Neuronal stem cell (in vitro differentiated cells): ENCODE data around the gene KMT2A.

Experiments used
- DNase-seq: peaks from one replicate; pipeline ENCODE4 v3.0.0-alpha.2; 2013; ENCODE audit warnings: low spot score
- H2AFZ ChIP-seq: one replicate; pipeline ENCODE4 v1.6.1; 2013; ENCODE audit warnings: mild to moderate bottlenecking, low read length, inconsistent platforms
- H2AK5ac ChIP-seq: 2 replicates; pipeline ENCODE4 v1.6.1; 2013; ENCODE audit warnings: low read depth, mild to moderate bottlenecking, inconsistent platforms, low read length, moderate library complexity, mixed read lengths
- H2BK120ac ChIP-seq: 2 replicates; pipeline ENCODE4 v1.6.1; 2013; ENCODE audit warnings: low read depth, mild to moderate bottlenecking, inconsistent platforms, low read length, moderate library complexity, mixed read lengths
- H2BK12ac ChIP-seq: one replicate; pipeline ENCODE4 v1.6.1; 2013; ENCODE audit warnings: low read length, inconsistent platforms
- H2BK15ac ChIP-seq: 2 replicates; pipeline ENCODE4 v1.6.1; 2013; ENCODE audit warnings: mild to moderate bottlenecking, low read length, inconsistent platforms, mixed read lengths
- H2BK5ac ChIP-seq: one replicate; pipeline ENCODE4 v1.6.1; 2013; ENCODE audit warnings: inconsistent platforms, mild to moderate bottlenecking, low read length, moderate library complexity
- H3K14ac ChIP-seq: one replicate; pipeline ENCODE4 v1.6.1; 2013; ENCODE audit warnings: low read length, inconsistent platforms
- H3K18ac ChIP-seq: 2 replicates; pipeline ENCODE4 v1.6.1; 2013; ENCODE audit warnings: low read length, inconsistent platforms
- H3K23ac ChIP-seq: 2 replicates; pipeline ENCODE4 v1.6.1; 2013; ENCODE audit warnings: low read depth, mild to moderate bottlenecking, mixed read lengths, low read length, inconsistent platforms; ENCODE audit not compliant: poor library complexity
- H3K27ac ChIP-seq: replicated peaks from 3 replicates; pipeline ENCODE4 v1.5.1; 2013; ENCODE audit warnings: low read length, inconsistent platforms
- H3K27me3 ChIP-seq, 3 experiments: 2 replicates each; pipeline ENCODE4 v1.6.1; 2013; ENCODE audit warnings: low read length in 3 of 3, mild to moderate bottlenecking in 2 of 3, inconsistent platforms in 1 of 3, low read depth in 1 of 3, mixed read lengths in 1 of 3, moderate library complexity in 1 of 3; ENCODE audit not compliant: control insufficient read depth in 3 of 3, insufficient read depth in 3 of 3
- H3K36me3 ChIP-seq, 2 donors: replicated peaks in 1 of 2; 2 replicates each; pipeline ENCODE4 v1.6.1; 2013; ENCODE audit warnings: low read length in 2 of 2; ENCODE audit not compliant: control insufficient read depth in 2 of 2, insufficient read depth in 2 of 2
- H3K4ac ChIP-seq: 2 replicates; pipeline ENCODE4 v1.6.1; 2013; ENCODE audit warnings: inconsistent platforms, mild to moderate bottlenecking, low read length, moderate library complexity
- H3K4me1 ChIP-seq, 2 donors: 1 replicate in 1 of 2; 2 replicates in 1 of 2; pipeline ENCODE4 v1.6.1; 2013; ENCODE audit warnings: low read length in 2 of 2, low read depth in 1 of 2; ENCODE audit not compliant: control insufficient read depth in 2 of 2, insufficient read depth in 1 of 2
- H3K4me2 ChIP-seq: one replicate; pipeline ENCODE4 v1.6.1; 2013; ENCODE audit warnings: mild to moderate bottlenecking, low read length, inconsistent platforms; ENCODE audit not compliant: insufficient read depth, poor library complexity, severe bottlenecking
- H3K4me3 ChIP-seq, 2 donors: 2 replicates each; pipeline ENCODE4 v1.5.1; 2013; ENCODE audit warnings: low read length in 2 of 2, mild to moderate bottlenecking in 2 of 2, inconsistent platforms in 1 of 2, moderate library complexity in 1 of 2
- H3K79me1 ChIP-seq: one replicate; pipeline ENCODE4 v1.6.1; 2013; ENCODE audit warnings: low read depth, mild to moderate bottlenecking, inconsistent platforms, low read length, moderate library complexity
- H3K9ac ChIP-seq: one replicate; pipeline ENCODE4 v1.6.1; 2013; ENCODE audit warnings: mild to moderate bottlenecking, low read depth, low read length, inconsistent platforms; ENCODE audit not compliant: poor library complexity
- H3K9me3 ChIP-seq, 2 donors: replicated peaks in 1 of 2; 2 replicates each; pipeline versions ENCODE3 to v1.6.1; 2013; ENCODE audit warnings: low read length in 2 of 2, mild to moderate bottlenecking in 2 of 2, inconsistent platforms in 1 of 2, low read depth in 1 of 2, mixed read lengths in 1 of 2, moderate library complexity in 1 of 2; ENCODE audit not compliant: control insufficient read depth in 2 of 2, insufficient read depth in 1 of 2
- H4K8ac ChIP-seq: one replicate; pipeline ENCODE4 v1.6.1; 2013; ENCODE audit warnings: low read depth, mild to moderate bottlenecking, inconsistent platforms, low read length, moderate library complexity
- H4K91ac ChIP-seq: one replicate; pipeline ENCODE4 v1.6.1; 2013; ENCODE audit warnings: low read length, low read depth, mild to moderate bottlenecking, inconsistent platforms; ENCODE audit not compliant: poor library complexity
- WGBS, 2 donors: extraction: QIAGEN DNeasy Blood & Tissue Kit; methylation state at CpG; one replicate each; pipeline ENCODE4 v1.1.7; 2013; ENCODE audit warnings: missing lambda C conversion rate in 2 of 2, mixed read lengths in 1 of 2; ENCODE audit not compliant: insufficient read length in 2 of 2, insufficient replicate concordance in 1 of 2; ENCODE audit errors: extremely low coverage in 2 of 2; 5-methylcytosine and 5-hydroxymethylcytosine counted together

The KMT2A gene

DNA sequence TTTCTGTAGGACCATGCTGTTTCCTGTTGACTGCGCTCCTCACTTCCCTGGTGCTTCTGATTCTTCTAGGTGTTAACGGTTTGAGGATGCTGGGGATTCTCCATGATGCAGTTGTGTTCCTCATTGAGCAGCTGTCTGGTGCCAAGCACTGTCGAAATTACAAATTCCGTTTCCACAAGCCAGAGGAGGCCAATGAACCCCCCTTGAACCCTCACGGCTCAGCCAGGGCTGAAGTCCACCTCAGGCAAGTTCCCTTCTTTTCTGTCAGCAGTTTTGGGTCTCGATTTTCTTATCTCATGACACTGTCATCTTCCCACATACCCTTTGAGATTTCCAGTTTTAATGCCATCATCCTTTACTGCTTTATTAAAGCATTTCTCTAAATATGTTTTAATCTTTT lies 83.3 kb downstream of the KMT2A start:
- no peak overlapping the region for H3K27ac ChIP-seq
- H3K4ac ChIP-seq, result no peak overlapping the region
- no peak overlapping the region for H3K4me3 ChIP-seq
- no peak overlapping the region for H3K18ac ChIP-seq
- H3K36me3 ChIP-seq, result peaks cover 63 to 91% of the 10 kb centered on the region in 2 donors
- H3K27me3 ChIP-seq, result no peaks in the 10 kb centered on the region
- no peaks in the 10 kb centered on the region for H3K79me1 ChIP-seq
- DNase-seq, result no peak
- H2BK15ac ChIP-seq, result no peak overlapping the region
- no peak overlapping the region for H2BK5ac ChIP-seq
- H2AK5ac ChIP-seq, result no peak overlapping the region
- no peak overlapping the region for H2AFZ ChIP-seq
- H4K8ac ChIP-seq, result no peak overlapping the region
- no peak overlapping the region for H3K14ac ChIP-seq
- H2BK120ac ChIP-seq, result no peak overlapping the region
- H3K9me3 ChIP-seq, result peaks cover 0 to 1% of the 10 kb centered on the region in 2 donors
- no peak overlapping the region for H3K23ac ChIP-seq
- no peaks in the 10 kb centered on the region for H3K4me1 ChIP-seq
- no peak overlapping the region for H2BK12ac ChIP-seq
- H3K4me2 ChIP-seq, result no peak overlapping the region
- no peak overlapping the region for H4K91ac ChIP-seq
- H3K9ac ChIP-seq, result no peak overlapping the region
- WGBS, 2 donors, result no CpG with 5 or more reads among the region's 6 CpGs

DNA sequence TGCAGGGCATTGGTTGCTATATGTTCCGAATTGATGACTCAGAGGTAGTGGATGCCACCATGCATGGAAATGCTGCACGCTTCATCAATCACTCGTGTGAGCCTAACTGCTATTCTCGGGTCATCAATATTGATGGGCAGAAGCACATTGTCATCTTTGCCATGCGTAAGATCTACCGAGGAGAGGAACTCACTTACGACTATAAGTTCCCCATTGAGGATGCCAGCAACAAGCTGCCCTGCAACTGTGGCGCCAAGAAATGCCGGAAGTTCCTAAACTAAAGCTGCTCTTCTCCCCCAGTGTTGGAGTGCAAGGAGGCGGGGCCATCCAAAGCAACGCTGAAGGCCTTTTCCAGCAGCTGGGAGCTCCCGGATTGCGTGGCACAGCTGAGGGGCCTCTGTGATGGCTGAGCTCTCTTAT lies 85.6 kb downstream of the KMT2A start:
- Histone ChIP-seq H3K4ac (no peak overlapping the region), H3K14ac (no peak overlapping the region), H3K9ac (no peak overlapping the region), H4K8ac (no peak overlapping the region), H3K18ac (no peak overlapping the region), H3K27me3 (no peaks in the 10 kb centered on the region), H2BK5ac (no peak overlapping the region), H3K4me2 (no peak overlapping the region), H3K9me3 (peaks cover 0 to 1% of the 10 kb centered on the region in 2 donors), H3K23ac (no peak overlapping the region), H3K27ac (no peak overlapping the region), H3K4me3 (no peak overlapping the region), H3K4me1 (no peaks in the 10 kb centered on the region), H2BK12ac (no peak overlapping the region), H2BK120ac (no peak overlapping the region), H4K91ac (no peak overlapping the region), H3K79me1 (no peaks in the 10 kb centered on the region), H3K36me3 (peaks cover 54 to 91% of the 10 kb centered on the region in 2 donors), H2AFZ (no peak overlapping the region), H2AK5ac (no peak overlapping the region), H2BK15ac (no peak overlapping the region)
- DNase-seq, result no peak
- no CpG with 5 or more reads among the region's 13 CpGs for WGBS, 2 donors

DNA sequence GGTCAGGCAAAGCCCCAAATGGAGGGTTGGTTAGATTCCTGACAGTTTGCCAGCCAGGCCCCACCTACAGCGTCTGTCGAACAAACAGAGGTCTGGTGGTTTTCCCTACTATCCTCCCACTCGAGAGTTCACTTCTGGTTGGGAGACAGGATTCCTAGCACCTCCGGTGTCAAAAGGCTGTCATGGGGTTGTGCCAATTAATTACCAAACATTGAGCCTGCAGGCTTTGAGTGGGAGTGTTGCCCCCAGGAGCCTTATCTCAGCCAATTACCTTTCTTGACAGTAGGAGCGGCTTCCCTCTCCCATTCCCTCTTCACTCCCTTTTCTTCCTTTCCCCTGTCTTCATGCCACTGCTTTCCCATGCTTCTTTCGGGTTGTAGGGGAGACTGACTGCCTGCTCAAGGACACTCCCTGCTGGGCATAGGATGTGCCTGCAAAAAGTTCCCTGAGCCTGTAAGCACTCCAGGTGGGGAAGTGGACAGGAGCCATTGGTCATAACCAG lies 86.3 kb downstream of the KMT2A start:
- no peak overlapping the region for H3K9ac ChIP-seq
- H3K4me1 ChIP-seq, result no peaks in the 10 kb centered on the region
- DNase-seq, result no peak
- peaks cover 0 to 1% of the 10 kb centered on the region in 2 donors for H3K9me3 ChIP-seq
- H3K27me3 ChIP-seq, result no peaks in the 10 kb centered on the region
- H2BK5ac ChIP-seq, result no peak overlapping the region
- peaks cover 51 to 93% of the 10 kb centered on the region in 2 donors for H3K36me3 ChIP-seq
- H2AK5ac ChIP-seq, result no peak overlapping the region
- H3K4ac ChIP-seq, result no peak overlapping the region
- H3K27ac ChIP-seq, result no peak overlapping the region
- H4K8ac ChIP-seq, result no peak overlapping the region
- H2BK120ac ChIP-seq, result no peak overlapping the region
- H3K18ac ChIP-seq, result no peak overlapping the region
- no peak overlapping the region for H3K4me2 ChIP-seq
- H2BK15ac ChIP-seq, result no peak overlapping the region
- no peak overlapping the region for H2BK12ac ChIP-seq
- H2AFZ ChIP-seq, result no peak overlapping the region
- no peaks in the 10 kb centered on the region for H3K79me1 ChIP-seq
- no peak overlapping the region for H4K91ac ChIP-seq
- no CpG with 5 or more reads among the region's 6 CpGs for WGBS, 2 donors
- H3K14ac ChIP-seq, result no peak overlapping the region
- H3K23ac ChIP-seq, result no peak overlapping the region
- no peak overlapping the region for H3K4me3 ChIP-seq

DNA sequence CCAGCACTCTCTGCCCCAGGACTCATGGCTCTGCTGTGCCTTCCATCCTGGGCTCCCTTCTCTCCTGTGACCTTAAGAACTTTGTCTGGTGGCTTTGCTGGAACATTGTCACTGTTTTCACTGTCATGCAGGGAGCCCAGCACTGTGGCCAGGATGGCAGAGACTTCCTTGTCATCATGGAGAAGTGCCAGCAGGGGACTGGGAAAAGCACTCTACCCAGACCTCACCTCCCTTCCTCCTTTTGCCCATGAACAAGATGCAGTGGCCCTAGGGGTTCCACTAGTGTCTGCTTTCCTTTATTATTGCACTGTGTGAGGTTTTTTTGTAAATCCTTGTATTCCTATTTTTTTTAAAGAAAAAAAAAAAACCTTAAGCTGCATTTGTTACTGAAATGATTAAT lies 88.1 kb downstream of the KMT2A start:
- Histone ChIP-seq H3K27me3 (no peaks in the 10 kb centered on the region), H2BK15ac (no peak overlapping the region), H3K36me3 (peaks cover 45 to 92% of the 10 kb centered on the region in 2 donors), H2AFZ (no peak overlapping the region), H3K23ac (no peak overlapping the region), H3K79me1 (no peaks in the 10 kb centered on the region), H3K9ac (no peak overlapping the region), H3K18ac (no peak overlapping the region), H3K9me3 (peaks cover 0 to 1% of the 10 kb centered on the region in 2 donors), H2AK5ac (no peak overlapping the region), H4K91ac (no peak overlapping the region), H2BK5ac (no peak overlapping the region), H4K8ac (no peak overlapping the region), H3K4me2 (no peak overlapping the region), H3K4me1 (peaks cover under 1 to 2% of the 10 kb centered on the region in 2 donors), H2BK12ac (no peak overlapping the region), H3K14ac (no peak overlapping the region), H3K4me3 (no peak overlapping the region), H3K27ac (no peak overlapping the region), H2BK120ac (no peak overlapping the region), H3K4ac (no peak overlapping the region)
- no peak for DNase-seq
